ENCODE data around the gene RAD9B. TPM values are rescaled to one million over a fixed set of nuclear protein-coding genes. Genes with fewer than 3 reads are reported as not detected.

The RAD9B gene
- total RNA-seq, 1 donor = 1.3 TPM

- DNase-seq (ENCODE audit: low read depth) = no peak
- no peak for TF ChIP-seq CTCF (IDR thresholded peaks at IDR 0.05; ENCODE audit: insufficient read depth, low read depth, low read length)
- no peak overlapping the region for H3K4me3 ChIP-seq (ENCODE audit: low read depth, low read length)
These were observed 43.7 kb downstream of the RAD9B start for GRCh38 chr12:110545812-110546211.

DNA sequence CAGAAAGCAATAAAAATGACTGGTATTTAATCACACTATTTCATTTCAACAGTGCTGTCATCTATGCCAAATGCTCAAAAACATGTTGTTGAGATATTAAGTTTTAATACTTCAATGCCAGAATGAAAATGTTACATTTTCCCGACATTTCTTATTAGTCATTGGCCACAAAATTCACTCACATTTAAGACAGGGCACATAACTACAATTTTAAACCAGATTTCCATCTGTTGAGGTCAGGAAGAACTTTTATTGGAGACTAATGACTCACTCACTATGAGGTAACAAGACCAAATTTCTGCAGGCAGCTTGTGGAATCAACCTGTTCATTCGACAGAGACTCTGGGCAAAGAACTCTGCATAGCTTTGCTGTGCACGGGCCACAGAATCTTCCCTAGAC is 44.2 kb downstream of the RAD9B start:
- TF ChIP-seq CTCF (IDR thresholded peaks at IDR 0.05; ENCODE audit: insufficient read depth, low read depth, low read length) = no peak
- H3K4me3 ChIP-seq (ENCODE audit: low read depth, low read length) = no peak overlapping the region
- peak; percentile 95 for DNase-seq (ENCODE audit: low read depth)

- no peak overlapping the region for H3K4me3 ChIP-seq (ENCODE audit: low read depth, low read length)
- no peak for TF ChIP-seq CTCF (IDR thresholded peaks at IDR 0.05; ENCODE audit: insufficient read depth, low read depth, low read length)
- no peak for DNase-seq (ENCODE audit: low read depth)
These were observed 45.0 kb downstream of the RAD9B start for GRCh38 chr12:110547090-110547489.

GRCh38 chr12:110548678-110549077 is 46.5 kb downstream of the RAD9B start:
- DNase-seq (ENCODE audit: low read depth) = peak; percentile 67
- no peak overlapping the region for H3K4me3 ChIP-seq (ENCODE audit: low read depth, low read length)
- no peak for TF ChIP-seq CTCF (IDR thresholded peaks at IDR 0.05; ENCODE audit: insufficient read depth, low read depth, low read length)

DNA sequence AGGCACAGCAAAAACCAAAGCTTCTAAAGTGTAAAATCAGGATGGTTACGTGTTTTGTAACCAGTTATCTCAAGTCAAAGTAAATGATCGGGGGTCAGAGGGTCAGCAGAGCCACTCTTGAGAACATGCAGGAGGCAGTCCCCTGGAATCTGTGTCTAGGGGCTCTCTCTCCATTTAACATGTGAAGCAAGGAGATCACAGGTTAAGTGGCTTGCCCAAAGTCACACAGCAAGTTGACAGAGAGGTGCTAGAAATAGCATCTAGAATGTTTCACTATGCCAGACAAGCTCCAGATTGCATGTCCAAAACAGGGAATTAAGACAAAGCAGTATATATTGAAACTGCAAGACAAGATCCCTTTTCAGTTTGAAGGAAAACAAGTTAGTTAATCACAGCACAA is 47.6 kb downstream of the RAD9B start:
- TF ChIP-seq CTCF (IDR thresholded peaks at IDR 0.05; ENCODE audit: insufficient read depth, low read depth, low read length) = no peak
- no peak for DNase-seq (ENCODE audit: low read depth)
- no peak overlapping the region for H3K4me3 ChIP-seq (ENCODE audit: low read depth, low read length)

DNA sequence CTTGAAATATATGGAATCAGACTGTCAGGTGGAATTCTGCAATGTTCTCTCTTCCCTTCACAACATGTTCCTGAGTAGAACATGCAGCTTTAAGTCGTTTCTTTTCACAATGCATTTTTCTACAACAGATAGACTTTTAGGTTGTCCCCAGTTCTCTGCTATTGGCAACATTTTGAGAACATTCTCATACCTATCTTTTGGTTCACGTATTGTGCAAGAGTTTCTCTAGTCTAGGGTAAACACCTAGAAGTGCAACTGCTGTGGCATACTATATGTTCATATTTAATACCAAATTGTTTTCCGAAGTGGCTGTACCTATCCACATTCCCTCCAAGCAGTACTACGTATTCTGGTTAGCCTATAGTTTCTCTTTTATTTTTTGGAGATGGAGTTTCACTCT is 48.9 kb downstream of the RAD9B start:
- no peak for DNase-seq (ENCODE audit: low read depth)
- no peak for TF ChIP-seq CTCF (IDR thresholded peaks at IDR 0.05; ENCODE audit: insufficient read depth, low read depth, low read length)
- H3K4me3 ChIP-seq (ENCODE audit: low read depth, low read length) = no peak overlapping the region

Small RNA genes lying within 50 kb of the gene (small RNA-seq; reads per million reads assigned to genes)
- not detected for gene RF00278

Other genes with a start within 250 kb of the RAD9B start
- gene ATP2A2, start 221.1 kb upstream of the RAD9B start, total RNA-seq = 221 and 247 TPM in 2 replicates
- 35.4 and 57.4 TPM in 2 replicates for gene ANAPC7, start 98.6 kb upstream of the RAD9B start, total RNA-seq
- gene ARPC3, start 52.0 kb upstream of the RAD9B start, total RNA-seq = 259 and 354 TPM in 2 replicates
- gene GPN3, start 34.1 kb upstream of the RAD9B start, total RNA-seq = 12.2 and 16.4 TPM in 2 replicates
- 11.0 and 20.7 TPM in 2 replicates for gene FAM216A, start 33.5 kb upstream of the RAD9B start, total RNA-seq
- 88.3 and 93.7 TPM in 2 replicates for gene VPS29, start 220 bp upstream of the RAD9B start, total RNA-seq
- 6.4 and 9.5 TPM in 2 replicates for gene PPTC7, start 81.0 kb downstream of the RAD9B start, total RNA-seq
- gene TCTN1, start 111.8 kb downstream of the RAD9B start, total RNA-seq = 26.4 and 28.9 TPM in 2 replicates
- gene HVCN1, start 186.8 kb downstream of the RAD9B start, total RNA-seq = 5.6 and 5.8 TPM in 2 replicates
- gene PPP1CC, start 240.6 kb downstream of the RAD9B start, total RNA-seq = 82.8 and 139 TPM in 2 replicates

All from fibroblast of villous mesenchyme (primary cell).